Measurements from ENCODE around the gene ZNF784.

ZNF784 gene

GRCh38 chr19:55611983-55612645, 12.3 kb downstream of the ZNF784 start:
- Histone ChIP-seq H3F3A (ENCODE audit: control insufficient read depth, insufficient read depth) (no peaks in the 10 kb centered on the region), H3K4me2 (ENCODE audit: low read length) (no peak overlapping the region), H3K36me3 (ENCODE audit: control insufficient read depth, low read length) (peaks cover 44% of the 10 kb centered on the region), H3K27me3 (ENCODE audit: control insufficient read depth, low read length) (no peaks in the 10 kb centered on the region), H3K4me3 (ENCODE audit: low read length) (no peak overlapping the region), H3K4me1 (ENCODE audit: control insufficient read depth, low read length) (peaks cover 11% of the 10 kb centered on the region), H3K9me3 (ENCODE audit: control insufficient read depth, insufficient read depth, low read length) (no peaks in the 10 kb centered on the region), H4K20me1 (ENCODE audit: control insufficient read depth, insufficient read depth, low read depth, low read length) (peaks cover 7% of the 10 kb centered on the region; the same call in 1 of the 2 replicates), H3K9me2 (replicated peaks; ENCODE audit: control insufficient read depth, low read length) (no peaks in the 10 kb centered on the region), H3K79me2 (ENCODE audit: control insufficient read depth, low read length) (peaks cover 60% of the 10 kb centered on the region), H3K27ac (ENCODE audit: low read depth, low read length) (no peak overlapping the region)
- TF ChIP-seq CTCF (IDR thresholded peaks at IDR 0.05; ENCODE audit: low read depth, low read length, poor library complexity, severe bottlenecking) (no peak), EZH2phosphoT487 (IDR thresholded peaks at IDR 0.05; ENCODE audit: borderline replicate concordance, low read length) (no peak)

- H3K79me2 ChIP-seq (ENCODE audit: control insufficient read depth, low read length), result peaks cover 67% of the 10 kb centered on the region
- H3K27me3 ChIP-seq (ENCODE audit: control insufficient read depth, low read length), result no peaks in the 10 kb centered on the region
- no peaks in the 10 kb centered on the region for H3K9me2 ChIP-seq (replicated peaks; ENCODE audit: control insufficient read depth, low read length)
- H3K4me2 ChIP-seq (ENCODE audit: low read length), result no peak overlapping the region
- no peak overlapping the region for H3K4me3 ChIP-seq (ENCODE audit: low read length)
- H3K36me3 ChIP-seq (ENCODE audit: control insufficient read depth, low read length), result peaks cover 47% of the 10 kb centered on the region
- H3K4me1 ChIP-seq (ENCODE audit: control insufficient read depth, low read length), result peaks cover 18% of the 10 kb centered on the region
- H3K9me3 ChIP-seq (ENCODE audit: control insufficient read depth, insufficient read depth, low read length), result no peaks in the 10 kb centered on the region
- TF ChIP-seq CTCF (IDR thresholded peaks at IDR 0.05; ENCODE audit: low read depth, low read length, poor library complexity, severe bottlenecking) (no peak), EZH2phosphoT487 (IDR thresholded peaks at IDR 0.05; ENCODE audit: borderline replicate concordance, low read length) (no peak)
- no peak overlapping the region for H3K27ac ChIP-seq (ENCODE audit: low read depth, low read length)
- H4K20me1 ChIP-seq (ENCODE audit: control insufficient read depth, insufficient read depth, low read depth, low read length), result peaks cover 11% of the 10 kb centered on the region; the same call in 1 of the 2 replicates
- H3F3A ChIP-seq (ENCODE audit: control insufficient read depth, insufficient read depth), result no peaks in the 10 kb centered on the region
Measured at GRCh38 chr19:55611300-55611982, 12.9 kb downstream of the ZNF784 start.

GRCh38 chr19:55609326-55609725, 15.0 kb downstream of the ZNF784 start:
- no peaks in the 10 kb centered on the region for H3K9me2 ChIP-seq (replicated peaks; ENCODE audit: control insufficient read depth, low read length)
- H3F3A ChIP-seq (ENCODE audit: control insufficient read depth, insufficient read depth), result peaks cover 11% of the 10 kb centered on the region
- TF ChIP-seq CTCF (IDR thresholded peaks at IDR 0.05; ENCODE audit: low read depth, low read length, poor library complexity, severe bottlenecking) (no peak), EZH2phosphoT487 (IDR thresholded peaks at IDR 0.05; ENCODE audit: borderline replicate concordance, low read length) (no peak)
- H3K27me3 ChIP-seq (ENCODE audit: control insufficient read depth, low read length), result no peaks in the 10 kb centered on the region
- H3K9me3 ChIP-seq (ENCODE audit: control insufficient read depth, insufficient read depth, low read length), result no peaks in the 10 kb centered on the region
- peaks cover 31% of the 10 kb centered on the region for H3K4me1 ChIP-seq (ENCODE audit: control insufficient read depth, low read length)
- no peak overlapping the region for H3K27ac ChIP-seq (ENCODE audit: low read depth, low read length)
- peaks cover 44% of the 10 kb centered on the region for H3K36me3 ChIP-seq (ENCODE audit: control insufficient read depth, low read length)
- no peak overlapping the region for H3K4me2 ChIP-seq (ENCODE audit: low read length)
- H3K79me2 ChIP-seq (ENCODE audit: control insufficient read depth, low read length), result peaks cover 76% of the 10 kb centered on the region
- H4K20me1 ChIP-seq (ENCODE audit: control insufficient read depth, insufficient read depth, low read depth, low read length), result peaks cover 11% of the 10 kb centered on the region; the same call in 1 of the 2 replicates
- H3K4me3 ChIP-seq (ENCODE audit: low read length), result no peak overlapping the region

Data from DOHH2 (cell line).